ENCODE data around the gene IFI30. TPM values are rescaled to one million over a fixed set of nuclear protein-coding genes. Genes with fewer than 3 reads are reported as not detected.

IFI30 gene
- total and polyA plus RNA-seq, 2 experiments from 2014 or later: 0.86 to 10.3 TPM

GRCh38 chr19:18226956-18227780 lies 53.6 kb downstream of the IFI30 start:
- WGBS, 2 experiments (ENCODE audit: low coverage in 1 of 2, low lambda C conversion rate in 2 of 2, missing lambda C conversion rate in 2 of 2): 81% methylated on average over 15 to 18 of the region's 18 CpGs
- Histone ChIP-seq H3F3A (ENCODE audit: insufficient read depth) (no peaks in the 10 kb centered on the region), H3K9ac (no peak overlapping the region), H3K4me1 (ENCODE audit: insufficient read depth) (no peaks in the 10 kb centered on the region), H3K27ac (no peak overlapping the region), H3K27me3 (replicated peaks; ENCODE audit: insufficient read depth) (peaks cover 11% of the 10 kb centered on the region), H3K4me3 (no peak overlapping the region), H2AFZ (no peak overlapping the region), H3K36me3 (ENCODE audit: low read depth) (no peaks in the 10 kb centered on the region), H3K4me2 (ENCODE audit: unreplicated experiment) (no peak overlapping the region), H3K79me2 (ENCODE audit: insufficient read depth) (no peaks in the 10 kb centered on the region), H3K9me2 (ENCODE audit: insufficient read depth) (no peaks in the 10 kb centered on the region), H3K9me3 (ENCODE audit: low read depth) (no peaks in the 10 kb centered on the region), H4K20me1 (ENCODE audit: insufficient read depth) (no peaks in the 10 kb centered on the region)
- TF ChIP-seq EZH2phosphoT487 (IDR thresholded peaks at IDR 0.05; ENCODE audit: insufficient read depth, low read depth) (no peak), EZH2 (IDR thresholded peaks at IDR 0.05; ENCODE audit: insufficient read depth, poor library complexity, severe bottlenecking) (no peak)
- in situ Hi-C loops (cut with MboI): no loop called here
- no peak for DNase-seq

Small RNAs within 50 kb of the gene (small RNA-seq; reads per million reads assigned to genes)
- not detected for gene IFI30 (ENCODE audit: low read depth, low replicate concordance)

Other genes with a start within 250 kb of the IFI30 start
- 14.4 and 29.6 TPM in 2 replicates for gene CCDC124, start 240.8 kb upstream of the IFI30 start, total RNA-seq (2014; rRNA removed; shearing (Covaris generic))
- gene CCDC124, start 240.8 kb upstream of the IFI30 start, polyA plus RNA-seq (2016; fragmentation: Nextera tagmentation; extraction: Ambion mirVana): 125 and 130 TPM in 2 replicates
- not detected in 2 replicates for gene KCNN1, start 206.7 kb upstream of the IFI30 start, total RNA-seq (2014; rRNA removed; shearing (Covaris generic))
- gene KCNN1, start 206.7 kb upstream of the IFI30 start, polyA plus RNA-seq (2016; fragmentation: Nextera tagmentation; extraction: Ambion mirVana): not detected in 2 replicates
- 15.9 and 19.7 TPM in 2 replicates for gene ARRDC2, start 165.6 kb upstream of the IFI30 start, total RNA-seq (2014; rRNA removed; shearing (Covaris generic))
- 5.4 and 5.7 TPM in 2 replicates for gene ARRDC2, start 165.6 kb upstream of the IFI30 start, polyA plus RNA-seq (2016; fragmentation: Nextera tagmentation; extraction: Ambion mirVana)
- not detected in 2 replicates for gene IL12RB1, start 86.9 kb upstream of the IFI30 start, total RNA-seq (2014; rRNA removed; shearing (Covaris generic))
- gene IL12RB1, start 86.9 kb upstream of the IFI30 start, polyA plus RNA-seq (2016; fragmentation: Nextera tagmentation; extraction: Ambion mirVana): not detected in 2 replicates
- 3.2 and 3.8 TPM in 2 replicates for gene MAST3, start 76.0 kb upstream of the IFI30 start, total RNA-seq (2014; rRNA removed; shearing (Covaris generic))
- gene MAST3, start 76.0 kb upstream of the IFI30 start, polyA plus RNA-seq (2016; fragmentation: Nextera tagmentation; extraction: Ambion mirVana): 5.6 and 6.1 TPM in 2 replicates
- gene PIK3R2, start 20.6 kb upstream of the IFI30 start, total RNA-seq (2014; rRNA removed; shearing (Covaris generic)): 29.2 and 48.9 TPM in 2 replicates
- 1.5 and 1.6 TPM in 2 replicates for gene PIK3R2, start 20.6 kb upstream of the IFI30 start, polyA plus RNA-seq (2016; fragmentation: Nextera tagmentation; extraction: Ambion mirVana)
- 43.2 and 69.4 TPM in 2 replicates for gene MPV17L2, start 19.4 kb downstream of the IFI30 start, total RNA-seq (2014; rRNA removed; shearing (Covaris generic))
- 21.0 and 22.4 TPM in 2 replicates for gene MPV17L2, start 19.4 kb downstream of the IFI30 start, polyA plus RNA-seq (2016; fragmentation: Nextera tagmentation; extraction: Ambion mirVana)
- gene RAB3A, start 30.2 kb downstream of the IFI30 start, total RNA-seq (2014; rRNA removed; shearing (Covaris generic)): 1.4 and 1.8 TPM in 2 replicates
- gene RAB3A, start 30.2 kb downstream of the IFI30 start, polyA plus RNA-seq (2016; fragmentation: Nextera tagmentation; extraction: Ambion mirVana): 1.9 and 2.0 TPM in 2 replicates
- gene PDE4C, start 52.6 kb downstream of the IFI30 start, total RNA-seq (2014; rRNA removed; shearing (Covaris generic)): under 0.01 and 0.22 TPM in 2 replicates
- 0.40 and 1.0 TPM in 2 replicates for gene PDE4C, start 52.6 kb downstream of the IFI30 start, polyA plus RNA-seq (2016; fragmentation: Nextera tagmentation; extraction: Ambion mirVana)
- 0.11 and 0.25 TPM in 2 replicates for gene IQCN, start 100.6 kb downstream of the IFI30 start, total RNA-seq (2014; rRNA removed; shearing (Covaris generic))
- 0.16 and 0.33 TPM in 2 replicates for gene IQCN, start 100.6 kb downstream of the IFI30 start, polyA plus RNA-seq (2016; fragmentation: Nextera tagmentation; extraction: Ambion mirVana)
- 123 and 172 TPM in 2 replicates for gene JUND, start 107.8 kb downstream of the IFI30 start, total RNA-seq (2014; rRNA removed; shearing (Covaris generic))
- 15.3 and 17.9 TPM in 2 replicates for gene JUND, start 107.8 kb downstream of the IFI30 start, polyA plus RNA-seq (2016; fragmentation: Nextera tagmentation; extraction: Ambion mirVana)
- gene LSM4, start 149.3 kb downstream of the IFI30 start, total RNA-seq (2014; rRNA removed; shearing (Covaris generic)): 167 and 203 TPM in 2 replicates
- gene LSM4, start 149.3 kb downstream of the IFI30 start, polyA plus RNA-seq (2016; fragmentation: Nextera tagmentation; extraction: Ambion mirVana): 200 and 208 TPM in 2 replicates
- gene PGPEP1, start 166.8 kb downstream of the IFI30 start, total RNA-seq (2014; rRNA removed; shearing (Covaris generic)): 12.0 and 20.5 TPM in 2 replicates
- 9.4 and 14.5 TPM in 2 replicates for gene PGPEP1, start 166.8 kb downstream of the IFI30 start, polyA plus RNA-seq (2016; fragmentation: Nextera tagmentation; extraction: Ambion mirVana)
- 27.7 and 33.3 TPM in 2 replicates for gene GDF15, start 212.3 kb downstream of the IFI30 start, total RNA-seq (2014; rRNA removed; shearing (Covaris generic))
- gene GDF15, start 212.3 kb downstream of the IFI30 start, polyA plus RNA-seq (2016; fragmentation: Nextera tagmentation; extraction: Ambion mirVana): 32.7 and 36.0 TPM in 2 replicates
- gene LRRC25, start 223.8 kb downstream of the IFI30 start, total RNA-seq (2014; rRNA removed; shearing (Covaris generic)): not detected in 2 replicates
- not detected in 2 replicates for gene LRRC25, start 223.8 kb downstream of the IFI30 start, polyA plus RNA-seq (2016; fragmentation: Nextera tagmentation; extraction: Ambion mirVana)
- gene SSBP4, start 245.6 kb downstream of the IFI30 start, total RNA-seq (2014; rRNA removed; shearing (Covaris generic)): 156 and 169 TPM in 2 replicates
- gene SSBP4, start 245.6 kb downstream of the IFI30 start, polyA plus RNA-seq (2016; fragmentation: Nextera tagmentation; extraction: Ambion mirVana): 46.5 and 46.9 TPM in 2 replicates